Measurements from ENCODE around the gene VAV3.
"Not testable (repeated sequence)": the region's sequence is repeated elsewhere in the genome, so short reads cannot be mapped to it uniquely, and the experiment has no call there.

DNA sequence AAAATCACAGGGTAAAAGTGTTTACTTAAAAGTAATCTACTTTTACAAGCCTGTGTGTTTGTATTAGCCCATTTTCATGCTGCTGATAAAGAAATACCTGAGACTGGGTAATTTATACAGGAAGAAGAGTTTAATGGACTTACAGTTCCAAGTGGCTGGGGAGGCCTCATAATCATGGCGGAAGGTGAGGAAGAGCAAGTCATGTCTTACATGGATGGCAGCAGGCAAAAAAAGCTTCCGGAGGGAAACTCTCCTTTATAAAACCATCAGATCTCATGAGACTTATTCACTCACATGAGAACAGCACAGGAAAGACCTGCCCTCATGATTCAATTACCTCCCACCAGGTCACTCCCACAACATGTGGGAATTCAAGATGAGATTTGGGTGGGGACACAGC, 71.6 kb downstream of the VAV3 start:
- TF ChIP-seq, protein P1, sequence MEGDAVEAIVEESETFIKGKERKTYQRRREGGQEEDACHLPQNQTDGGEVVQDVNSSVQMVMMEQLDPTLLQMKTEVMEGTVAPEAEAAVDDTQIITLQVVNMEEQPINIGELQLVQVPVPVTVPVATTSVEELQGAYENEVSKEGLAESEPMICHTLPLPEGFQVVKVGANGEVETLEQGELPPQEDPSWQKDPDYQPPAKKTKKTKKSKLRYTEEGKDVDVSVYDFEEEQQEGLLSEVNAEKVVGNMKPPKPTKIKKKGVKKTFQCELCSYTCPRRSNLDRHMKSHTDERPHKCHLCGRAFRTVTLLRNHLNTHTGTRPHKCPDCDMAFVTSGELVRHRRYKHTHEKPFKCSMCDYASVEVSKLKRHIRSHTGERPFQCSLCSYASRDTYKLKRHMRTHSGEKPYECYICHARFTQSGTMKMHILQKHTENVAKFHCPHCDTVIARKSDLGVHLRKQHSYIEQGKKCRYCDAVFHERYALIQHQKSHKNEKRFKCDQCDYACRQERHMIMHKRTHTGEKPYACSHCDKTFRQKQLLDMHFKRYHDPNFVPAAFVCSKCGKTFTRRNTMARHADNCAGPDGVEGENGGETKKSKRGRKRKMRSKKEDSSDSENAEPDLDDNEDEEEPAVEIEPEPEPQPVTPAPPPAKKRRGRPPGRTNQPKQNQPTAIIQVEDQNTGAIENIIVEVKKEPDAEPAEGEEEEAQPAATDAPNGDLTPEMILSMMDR (IDR thresholded peaks at IDR 0.05; ENCODE audit: control extremely low read depth in 1 of 3, insufficient read depth in 1 of 3, low read depth in 1 of 3, low read length in 3 of 3): not testable (repeated sequence)
- TF ChIP-seq POLR2A (IDR thresholded peaks at IDR 0.05; ENCODE audit: control extremely low read depth in 1 of 2, low read depth in 2 of 2, low read length in 2 of 2): not testable (repeated sequence)
- TF ChIP-seq, protein P2, sequence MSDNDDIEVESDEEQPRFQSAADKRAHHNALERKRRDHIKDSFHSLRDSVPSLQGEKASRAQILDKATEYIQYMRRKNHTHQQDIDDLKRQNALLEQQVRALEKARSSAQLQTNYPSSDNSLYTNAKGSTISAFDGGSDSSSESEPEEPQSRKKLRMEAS (IDR thresholded peaks at IDR 0.05): not testable (repeated sequence)
